ENCODE results near the gene CDH1. TPM values are rescaled to one million over a fixed set of nuclear protein-coding genes. Genes with fewer than 3 reads are reported as not detected.

The CDH1 gene
- total RNA-seq, 1 experiment from 2014 or later = 0.03 TPM

- no peak for DNase-seq (ENCODE audit: low read depth)
- in situ Hi-C loops (cut with HindIII; ENCODE audit: low pct_unique_long_range_greater_than_20kb, low sequenced_read_pairs) = no loop called here
Observed at GRCh38 chr16:68751160-68751559, 14.1 kb downstream of the CDH1 start.

- no peak for DNase-seq (ENCODE audit: low read depth)
- in situ Hi-C loops (cut with HindIII; ENCODE audit: low pct_unique_long_range_greater_than_20kb, low sequenced_read_pairs) = no loop called here
Observed at GRCh38 chr16:68752602-68753001, 15.5 kb downstream of the CDH1 start.

- peak; percentile 54 for DNase-seq (ENCODE audit: low read depth)
- in situ Hi-C loops (cut with HindIII; ENCODE audit: low pct_unique_long_range_greater_than_20kb, low sequenced_read_pairs) = no loop called here
Observed at GRCh38 chr16:68754084-68754792, 17.1 kb downstream of the CDH1 start.

DNA sequence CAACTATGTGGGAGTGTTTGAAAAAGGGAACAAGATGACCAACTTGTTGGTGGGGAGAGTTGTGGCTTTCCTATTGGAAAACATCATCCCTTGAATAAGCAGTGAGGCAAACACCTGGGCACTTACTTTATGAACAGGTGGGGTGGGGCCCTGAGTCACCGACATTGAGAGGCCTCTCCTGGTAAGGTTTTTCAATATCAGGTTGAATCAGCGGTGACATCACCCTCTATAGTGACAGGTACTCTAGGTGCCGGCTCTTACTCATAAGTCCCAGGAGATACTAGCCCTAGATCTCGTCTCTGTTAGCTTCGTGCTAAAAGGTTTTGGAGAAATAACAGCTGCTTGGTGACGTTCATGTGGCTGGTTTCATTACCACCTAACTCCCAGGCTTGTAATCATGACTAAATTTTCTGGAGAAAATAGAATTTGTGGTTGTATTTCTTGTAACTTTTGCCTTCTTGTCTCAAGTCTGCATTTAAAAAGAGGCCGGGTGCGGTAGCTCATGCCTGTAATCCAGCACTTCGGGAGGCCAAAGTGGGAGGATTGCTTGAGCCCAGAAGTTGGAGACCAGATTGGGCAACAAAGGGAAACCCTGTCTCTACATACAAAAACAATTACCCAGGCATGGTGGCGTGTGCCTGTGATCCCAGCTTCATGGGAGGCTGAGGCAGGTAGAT, 19.3 kb downstream of the CDH1 start:
- in situ Hi-C loops (cut with HindIII; ENCODE audit: low pct_unique_long_range_greater_than_20kb, low sequenced_read_pairs) = no loop called here
- peak; percentile 32 for DNase-seq (ENCODE audit: low read depth)

GRCh38 chr16:68757625-68757935, 20.5 kb downstream of the CDH1 start:
- in situ Hi-C loops (cut with HindIII; ENCODE audit: low pct_unique_long_range_greater_than_20kb, low sequenced_read_pairs) = no loop called here
- DNase-seq (ENCODE audit: low read depth) = no peak

DNA sequence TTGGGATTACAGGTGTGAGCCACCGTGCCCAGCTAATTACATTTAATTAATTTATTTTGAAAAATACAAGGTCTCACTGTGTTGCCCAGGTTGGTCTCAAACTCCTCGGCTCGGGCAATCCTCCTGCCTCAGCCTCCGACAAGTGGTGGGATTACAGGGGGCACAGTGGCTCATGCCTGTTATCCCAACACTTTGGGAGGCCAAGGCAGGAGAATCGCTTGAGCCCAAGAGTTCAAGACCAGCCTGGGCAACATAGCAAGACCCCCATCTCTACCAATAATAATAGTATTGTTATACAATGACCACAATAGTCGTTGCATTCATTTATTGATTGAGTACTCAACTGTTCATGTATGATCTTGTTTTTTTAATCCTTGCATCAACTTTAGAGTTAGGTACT, 22.0 kb downstream of the CDH1 start:
- no peak for DNase-seq (ENCODE audit: low read depth)
- in situ Hi-C loops (cut with HindIII; ENCODE audit: low pct_unique_long_range_greater_than_20kb, low sequenced_read_pairs) = no loop called here

- DNase-seq (ENCODE audit: low read depth) = peak; percentile 57
- in situ Hi-C loops (cut with HindIII; ENCODE audit: low pct_unique_long_range_greater_than_20kb, low sequenced_read_pairs) = no loop called here
Observed at GRCh38 chr16:68760671-68761275, 23.7 kb downstream of the CDH1 start.

DNA sequence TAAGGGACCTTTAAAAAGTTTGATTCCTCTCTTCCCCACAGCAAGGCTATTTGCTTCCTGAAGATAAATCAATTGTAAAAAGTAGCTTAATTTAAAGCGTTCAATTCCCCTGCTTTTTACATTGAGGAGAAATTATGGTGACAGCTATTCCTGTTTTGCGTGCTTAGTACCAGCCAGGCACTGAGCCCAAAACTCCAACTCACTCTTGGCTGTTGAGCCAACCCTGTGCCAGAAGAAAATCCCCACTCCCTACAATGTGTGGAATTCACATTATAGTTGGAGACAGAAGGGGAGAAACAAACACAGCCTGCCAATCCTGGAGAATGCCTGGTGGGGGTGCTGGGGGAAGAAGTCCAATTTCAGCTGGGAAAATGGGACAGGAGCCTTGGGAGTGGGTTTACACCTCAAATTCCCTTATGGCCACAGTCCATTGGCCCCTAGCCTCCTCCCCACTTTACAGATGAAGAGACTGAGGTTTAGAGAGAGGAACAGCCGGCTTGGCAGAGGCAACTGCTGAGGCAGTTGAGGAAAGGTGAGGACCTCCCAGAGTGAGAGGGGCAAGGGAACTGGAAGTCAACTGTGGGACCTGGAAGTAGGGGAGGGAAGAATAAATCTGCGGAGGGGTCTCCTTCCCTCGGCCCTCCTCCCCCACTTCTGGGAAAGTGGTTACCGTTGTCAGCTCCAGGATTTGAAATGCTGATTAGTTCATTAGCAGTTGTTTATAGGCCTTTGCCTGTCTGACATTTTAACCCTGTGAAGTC, 26.1 kb downstream of the CDH1 start:
- no peak for DNase-seq (ENCODE audit: low read depth)
- in situ Hi-C loops (cut with HindIII; ENCODE audit: low pct_unique_long_range_greater_than_20kb, low sequenced_read_pairs) = no loop called here

DNA sequence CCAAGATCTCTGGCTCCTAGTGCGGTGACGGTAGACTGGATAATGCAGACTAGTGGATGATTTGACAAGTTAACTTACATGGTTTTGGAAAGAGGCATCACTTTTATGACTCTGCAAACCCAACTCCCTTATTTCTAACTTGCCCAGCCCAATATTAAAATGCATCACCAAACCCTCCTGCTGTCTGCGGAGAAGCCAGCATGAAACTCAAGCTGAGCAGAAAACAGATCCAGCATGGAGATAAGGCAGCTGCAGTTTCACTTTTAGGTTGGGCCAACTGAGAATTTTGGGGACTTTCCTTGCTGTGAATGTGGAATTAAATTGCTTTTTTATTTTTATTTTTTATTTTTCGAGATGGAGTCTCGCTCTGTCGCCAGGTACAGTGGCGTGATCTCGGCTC, 27.8 kb downstream of the CDH1 start:
- in situ Hi-C loops (cut with HindIII; ENCODE audit: low pct_unique_long_range_greater_than_20kb, low sequenced_read_pairs) = no loop called here
- DNase-seq (ENCODE audit: low read depth) = no peak

DNA sequence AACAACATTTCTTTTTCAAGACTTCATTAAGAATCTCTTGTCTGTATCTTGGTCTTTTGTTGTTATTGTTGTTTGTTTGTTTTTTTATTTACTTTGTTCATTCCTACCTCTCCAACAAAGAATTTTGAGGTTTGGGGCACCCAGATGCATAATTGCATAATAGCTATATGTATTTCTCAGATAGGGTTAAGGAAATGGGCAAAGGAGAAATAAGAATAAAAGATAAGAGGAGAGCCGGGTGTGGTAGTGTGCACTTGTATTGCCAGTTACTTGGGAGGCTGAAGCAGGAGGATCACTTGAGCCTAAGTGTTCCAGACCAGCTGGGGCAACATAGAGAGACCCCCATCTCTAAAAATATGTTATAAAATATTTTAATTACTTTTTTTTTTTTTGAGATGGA, 30.5 kb downstream of the CDH1 start:
- no peak for DNase-seq (ENCODE audit: low read depth)
- in situ Hi-C loops (cut with HindIII; ENCODE audit: low pct_unique_long_range_greater_than_20kb, low sequenced_read_pairs) = no loop called here

GRCh38 chr16:68768175-68768574, 31.1 kb downstream of the CDH1 start:
- in situ Hi-C loops (cut with HindIII; ENCODE audit: low pct_unique_long_range_greater_than_20kb, low sequenced_read_pairs) = no loop called here
- DNase-seq (ENCODE audit: low read depth) = no peak

GRCh38 chr16:68768771-68769170, 31.7 kb downstream of the CDH1 start:
- in situ Hi-C loops (cut with HindIII; ENCODE audit: low pct_unique_long_range_greater_than_20kb, low sequenced_read_pairs) = no loop called here
- DNase-seq (ENCODE audit: low read depth) = no peak

- in situ Hi-C loops (cut with HindIII; ENCODE audit: low pct_unique_long_range_greater_than_20kb, low sequenced_read_pairs) = no loop called here
- no peak for DNase-seq (ENCODE audit: low read depth)
Observed at GRCh38 chr16:68770671-68771070, 33.6 kb downstream of the CDH1 start.

DNA sequence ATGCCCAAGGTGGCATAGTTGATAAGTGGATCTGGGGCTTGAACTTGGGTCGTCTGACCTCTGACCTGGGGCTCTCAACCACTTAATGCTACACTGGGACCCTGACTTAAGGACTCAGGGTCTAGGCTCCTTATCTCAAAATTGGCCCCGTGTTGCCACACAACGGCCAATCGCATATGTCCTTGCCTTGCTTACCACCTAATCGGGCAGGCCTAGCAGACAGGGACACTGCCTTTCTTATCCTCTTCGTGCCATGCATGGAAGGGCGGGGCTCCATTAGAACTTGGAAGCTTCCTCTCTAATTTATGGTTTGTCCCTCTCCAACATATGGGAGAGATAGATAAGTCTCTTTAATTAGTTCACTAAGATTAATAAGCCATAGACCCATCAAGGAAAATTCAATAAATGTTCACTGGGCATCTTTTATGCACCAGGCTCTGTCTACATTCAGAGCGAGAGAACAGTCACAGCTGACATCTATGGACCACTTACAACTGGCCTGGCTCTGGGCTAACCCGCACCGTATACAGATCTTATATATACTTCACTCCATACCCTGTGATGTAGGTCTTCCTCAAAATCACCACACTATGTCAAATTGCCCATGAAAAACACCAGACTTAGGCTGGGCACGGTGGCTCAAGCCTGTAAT, 35.1 kb downstream of the CDH1 start:
- in situ Hi-C loops (cut with HindIII; ENCODE audit: low pct_unique_long_range_greater_than_20kb, low sequenced_read_pairs) = no loop called here
- DNase-seq (ENCODE audit: low read depth) = no peak

- in situ Hi-C loops (cut with HindIII; ENCODE audit: low pct_unique_long_range_greater_than_20kb, low sequenced_read_pairs) = no loop called here
- no peak for DNase-seq (ENCODE audit: low read depth)
Observed at GRCh38 chr16:68772871-68773270, 35.8 kb downstream of the CDH1 start.

GRCh38 chr16:68774982-68775634, 38.0 kb downstream of the CDH1 start:
- in situ Hi-C loops (cut with HindIII; ENCODE audit: low pct_unique_long_range_greater_than_20kb, low sequenced_read_pairs) = no loop called here
- DNase-seq (ENCODE audit: low read depth) = no peak

DNA sequence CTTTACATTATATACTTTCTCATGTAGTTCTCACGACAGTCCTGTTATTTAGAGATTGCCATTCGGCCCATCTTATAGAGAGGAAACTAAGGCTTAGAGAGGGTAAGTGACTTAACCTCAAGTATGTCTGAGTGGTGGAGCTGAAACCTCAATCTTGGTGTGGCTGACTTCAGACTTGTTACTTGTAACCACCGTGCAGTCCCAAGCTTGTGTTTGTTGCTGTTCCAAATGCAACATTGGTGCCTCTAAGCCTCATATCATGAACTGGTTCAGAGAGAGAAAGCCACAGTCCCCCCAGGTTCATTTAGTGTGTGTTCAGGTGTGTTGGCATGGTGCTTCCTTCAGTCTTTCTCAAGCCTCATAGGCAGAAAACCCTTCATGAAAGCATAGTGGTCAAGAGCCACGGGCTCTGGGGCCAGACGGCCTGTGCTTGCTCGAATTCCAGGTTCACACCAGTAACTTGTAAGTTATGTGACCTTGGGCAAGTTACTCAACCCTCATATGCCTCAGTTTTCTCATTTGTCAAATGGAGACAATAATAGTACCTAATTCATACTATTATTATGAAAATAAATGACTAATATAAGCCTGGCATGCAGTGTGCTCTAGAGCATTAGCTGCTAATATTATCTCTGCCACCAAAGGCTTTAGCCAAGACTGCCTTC, 39.9 kb downstream of the CDH1 start:
- in situ Hi-C loops (cut with HindIII; ENCODE audit: low pct_unique_long_range_greater_than_20kb, low sequenced_read_pairs) = no loop called here
- no peak for DNase-seq (ENCODE audit: low read depth)
